Ishikawa (cell line): ENCODE data around the gene TNFRSF6B.

Experiments
- MAX ChIP-seq: IDR thresholded peaks from 2 replicates; pipeline ENCODE4 v1.6.1; 2012
- TAF1 ChIP-seq: IDR thresholded peaks from 2 replicates; pipeline ENCODE4 v1.6.1; 2012; ENCODE audit warnings: low read depth, mild to moderate bottlenecking

GRCh38 chr20:63734946-63735858 lies 38.8 kb downstream of the TNFRSF6B start:
- TF ChIP-seq MAX = no peak
- TF ChIP-seq TAF1 = no peak
